ENCODE data around the gene SLC27A1. TPM values are rescaled to one million over a fixed set of nuclear protein-coding genes. Genes with fewer than 3 reads are reported as not detected.

The SLC27A1 gene
- total RNA-seq, 1 donor from 2014 or later = 27.8 TPM

- DNase-seq (no peak), ATAC-seq (no peak)
- no peak overlapping the region for H3K4me3 ChIP-seq
- no peak for TF ChIP-seq CTCF (IDR thresholded peaks at IDR 0.05)
- no peaks in the 10 kb centered on the region for H3K9me3 ChIP-seq
- H3K36me3 ChIP-seq = no peaks in the 10 kb centered on the region
- no peak overlapping the region for H3K27ac ChIP-seq
- H3K4me1 ChIP-seq = no peaks in the 10 kb centered on the region
- no peaks in the 10 kb centered on the region for H3K27me3 ChIP-seq
- intact Hi-C loops (cut with DNase I) = no loop called here
These were observed 38.9 kb upstream of the SLC27A1 start for GRCh38 chr19:17431417-17431816.

GRCh38 chr19:17435218-17435617, 35.1 kb upstream of the SLC27A1 start:
- ATAC-seq = no peak
- DNase-seq = no peak
- no peak for TF ChIP-seq CTCF (IDR thresholded peaks at IDR 0.05)
- Histone ChIP-seq H3K27me3 (no peaks in the 10 kb centered on the region), H3K4me1 (no peaks in the 10 kb centered on the region), H3K36me3 (no peaks in the 10 kb centered on the region), H3K4me3 (no peak overlapping the region), H3K9me3 (no peaks in the 10 kb centered on the region), H3K27ac (no peak overlapping the region)
- intact Hi-C loops (cut with DNase I) = no loop called here

- Histone ChIP-seq H3K36me3 (no peaks in the 10 kb centered on the region), H3K27ac (no peak overlapping the region), H3K4me1 (no peaks in the 10 kb centered on the region), H3K27me3 (no peaks in the 10 kb centered on the region), H3K4me3 (no peak overlapping the region), H3K9me3 (no peaks in the 10 kb centered on the region)
- TF ChIP-seq CTCF (IDR thresholded peaks at IDR 0.05) = no peak
- DNase-seq (no peak), ATAC-seq (no peak)
- intact Hi-C loops (cut with DNase I) = no loop called here
These were observed 34.0 kb upstream of the SLC27A1 start for GRCh38 chr19:17436094-17436873.

- ATAC-seq (no peak), DNase-seq (no peak)
- Histone ChIP-seq H3K4me3 (no peak overlapping the region), H3K9me3 (no peaks in the 10 kb centered on the region), H3K36me3 (no peaks in the 10 kb centered on the region), H3K4me1 (no peaks in the 10 kb centered on the region), H3K27me3 (no peaks in the 10 kb centered on the region), H3K27ac (no peak overlapping the region)
- intact Hi-C loops (cut with DNase I) = no loop called here
- no peak for TF ChIP-seq CTCF (IDR thresholded peaks at IDR 0.05)
These were observed 33.5 kb upstream of the SLC27A1 start for GRCh38 chr19:17436874-17437267.

- Histone ChIP-seq H3K36me3 (no peaks in the 10 kb centered on the region), H3K4me3 (no peak overlapping the region), H3K27me3 (no peaks in the 10 kb centered on the region), H3K9me3 (no peaks in the 10 kb centered on the region), H3K4me1 (no peaks in the 10 kb centered on the region), H3K27ac (no peak overlapping the region)
- DNase-seq (no peak), ATAC-seq (peak; percentile 66)
- intact Hi-C loops (cut with DNase I) = no loop called here
- peak; percentile 33 for TF ChIP-seq CTCF (IDR thresholded peaks at IDR 0.05)
These were observed 28.9 kb upstream of the SLC27A1 start for GRCh38 chr19:17441241-17442021.

Measured in upper lobe of right lung (tissue), 1 donor.